Neutrophil (primary cell): ENCODE results near the gene ADAMTS17.

Source experiments
- H3K27ac ChIP-seq: fragments of 200-600 bp; sonication (generic); 2 replicates; pipeline ENCODE4 v1.5.1; 2016; ENCODE audit warnings: mild to moderate bottlenecking, moderate library complexity
- H3K27me3 ChIP-seq: fragments of 200-600 bp; sonication (generic); 2 replicates; pipeline ENCODE4 v1.6.0; 2016; ENCODE audit warnings: mild to moderate bottlenecking
- H3K36me3 ChIP-seq: fragments of 200-600 bp; sonication (generic); 2 replicates; pipeline ENCODE4 v1.5.1; 2017
- H3K4me1 ChIP-seq, 2 experiments: fragments of 200-600 bp in 1 of 2; sonication (generic) in 1 of 2; 1 replicate in 1 of 2; 2 replicates in 1 of 2; pipeline versions ENCODE4 v1.5.1 to v1.6.1; 2013 to 2016; ENCODE audit warnings: low read depth in 1 of 2, low read length in 1 of 2, mild to moderate bottlenecking in 1 of 2, moderate library complexity in 1 of 2; ENCODE audit not compliant: control insufficient read depth in 1 of 2, insufficient read depth in 1 of 2
- H3K4me3 ChIP-seq, 2 experiments: fragments of 200-600 bp in 1 of 2; sonication (generic) in 1 of 2; 1 replicate in 1 of 2; 2 replicates in 1 of 2; pipeline ENCODE4 v1.5.1; 2013 to 2016; ENCODE audit warnings: low read depth in 1 of 2, low read length in 1 of 2, mild to moderate bottlenecking in 1 of 2, moderate library complexity in 1 of 2
- H3K9me3 ChIP-seq: fragments of 200-600 bp; sonication (generic); 2 replicates; pipeline ENCODE4 v1.5.1; 2016
- TF ChIP-seq, protein P1 (sequence below): fragments of 200-600 bp; sonication (generic); IDR thresholded peaks from 2 replicates; pipeline ENCODE4 v1.5.1; 2016; ENCODE audit warnings: antibody characterized with exemption

ADAMTS17 gene

DNA sequence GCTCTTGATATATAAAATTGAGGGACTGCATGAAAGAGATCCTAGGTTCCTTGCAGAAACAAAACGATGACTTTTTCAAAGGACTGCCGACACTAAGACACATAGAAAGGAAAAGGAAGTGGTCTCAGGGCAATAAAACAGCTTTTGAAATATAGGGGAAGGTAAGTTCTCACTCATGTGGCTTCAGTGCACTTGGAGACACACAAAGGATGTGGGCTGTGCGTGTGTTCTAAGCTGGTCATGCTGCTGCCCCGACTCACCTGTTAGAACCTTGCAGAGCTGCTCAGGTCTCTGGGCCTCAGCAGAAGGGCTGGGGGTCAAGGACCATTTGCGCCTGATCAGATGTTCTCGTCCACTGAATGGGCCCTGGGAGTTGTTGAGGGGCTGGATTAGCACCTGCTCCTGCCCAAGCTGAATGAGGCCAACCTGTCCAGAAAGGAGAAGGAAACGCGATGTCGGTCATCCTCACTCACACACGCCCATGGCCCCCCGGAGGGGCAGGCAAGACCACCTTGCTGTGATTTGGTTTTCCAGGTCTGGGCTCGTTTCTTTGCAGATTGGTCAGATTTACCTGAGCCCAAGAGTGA lies 11.1 kb downstream of the ADAMTS17 start:
- H3K9me3 ChIP-seq = no peaks in the 10 kb centered on the region
- no peak overlapping the region for H3K4me3 ChIP-seq
- TF ChIP-seq, protein P1, sequence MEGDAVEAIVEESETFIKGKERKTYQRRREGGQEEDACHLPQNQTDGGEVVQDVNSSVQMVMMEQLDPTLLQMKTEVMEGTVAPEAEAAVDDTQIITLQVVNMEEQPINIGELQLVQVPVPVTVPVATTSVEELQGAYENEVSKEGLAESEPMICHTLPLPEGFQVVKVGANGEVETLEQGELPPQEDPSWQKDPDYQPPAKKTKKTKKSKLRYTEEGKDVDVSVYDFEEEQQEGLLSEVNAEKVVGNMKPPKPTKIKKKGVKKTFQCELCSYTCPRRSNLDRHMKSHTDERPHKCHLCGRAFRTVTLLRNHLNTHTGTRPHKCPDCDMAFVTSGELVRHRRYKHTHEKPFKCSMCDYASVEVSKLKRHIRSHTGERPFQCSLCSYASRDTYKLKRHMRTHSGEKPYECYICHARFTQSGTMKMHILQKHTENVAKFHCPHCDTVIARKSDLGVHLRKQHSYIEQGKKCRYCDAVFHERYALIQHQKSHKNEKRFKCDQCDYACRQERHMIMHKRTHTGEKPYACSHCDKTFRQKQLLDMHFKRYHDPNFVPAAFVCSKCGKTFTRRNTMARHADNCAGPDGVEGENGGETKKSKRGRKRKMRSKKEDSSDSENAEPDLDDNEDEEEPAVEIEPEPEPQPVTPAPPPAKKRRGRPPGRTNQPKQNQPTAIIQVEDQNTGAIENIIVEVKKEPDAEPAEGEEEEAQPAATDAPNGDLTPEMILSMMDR = no peak
- H3K36me3 ChIP-seq = no peaks in the 10 kb centered on the region
- H3K27ac ChIP-seq = no peak overlapping the region
- no peaks in the 10 kb centered on the region for H3K4me1 ChIP-seq
- peaks cover 81% of the 10 kb centered on the region for H3K27me3 ChIP-seq

DNA sequence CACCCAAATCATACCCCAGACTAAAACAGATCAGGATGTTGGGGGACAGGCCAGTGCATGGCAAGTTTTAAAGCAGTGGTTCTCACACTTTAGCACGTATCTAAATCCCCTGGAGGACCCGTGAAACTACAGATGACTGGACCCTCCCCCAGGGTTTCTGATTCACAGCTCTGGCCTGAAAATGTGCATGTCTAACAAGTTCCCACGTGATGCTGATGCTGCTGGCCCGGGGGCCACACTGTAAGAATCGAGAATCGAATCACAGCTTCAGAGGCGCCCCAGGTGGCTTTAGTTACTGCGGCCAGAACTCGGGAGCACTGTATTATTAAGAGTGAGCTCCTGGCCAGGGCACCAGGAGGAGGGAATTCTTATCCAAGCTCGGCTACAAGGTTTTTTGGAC lies 11.6 kb downstream of the ADAMTS17 start:
- Histone ChIP-seq H3K4me3 (no peak overlapping the region), H3K9me3 (no peaks in the 10 kb centered on the region), H3K36me3 (no peaks in the 10 kb centered on the region), H3K27me3 (peaks cover 76% of the 10 kb centered on the region), H3K4me1 (no peaks in the 10 kb centered on the region), H3K27ac (no peak overlapping the region)
- TF ChIP-seq, protein P1 = no peak

DNA sequence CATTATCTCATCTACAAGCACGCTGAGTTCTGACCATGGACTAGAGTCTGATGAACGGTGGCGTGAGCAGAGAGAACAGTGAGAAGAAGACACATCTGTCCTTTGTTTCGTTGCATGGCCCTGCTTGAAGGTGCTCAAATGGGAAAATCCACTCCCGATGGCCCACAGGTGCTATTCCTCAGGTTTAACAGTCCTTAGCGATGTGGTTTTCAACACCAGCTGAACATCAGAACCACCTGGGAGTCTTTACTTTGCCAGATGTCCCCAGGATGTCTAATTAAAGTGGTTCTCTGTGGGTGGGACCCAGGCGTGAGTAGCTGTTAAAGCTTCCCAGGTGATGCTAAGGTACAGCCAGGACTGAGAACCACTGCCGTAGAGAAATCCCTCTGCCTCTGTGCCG lies 13.0 kb downstream of the ADAMTS17 start:
- H3K36me3 ChIP-seq = no peaks in the 10 kb centered on the region
- TF ChIP-seq, protein P1 = no peak
- no peaks in the 10 kb centered on the region for H3K9me3 ChIP-seq
- H3K4me1 ChIP-seq = no peaks in the 10 kb centered on the region
- no peak overlapping the region for H3K27ac ChIP-seq
- H3K27me3 ChIP-seq = peaks cover 62% of the 10 kb centered on the region
- H3K4me3 ChIP-seq = no peak overlapping the region

DNA sequence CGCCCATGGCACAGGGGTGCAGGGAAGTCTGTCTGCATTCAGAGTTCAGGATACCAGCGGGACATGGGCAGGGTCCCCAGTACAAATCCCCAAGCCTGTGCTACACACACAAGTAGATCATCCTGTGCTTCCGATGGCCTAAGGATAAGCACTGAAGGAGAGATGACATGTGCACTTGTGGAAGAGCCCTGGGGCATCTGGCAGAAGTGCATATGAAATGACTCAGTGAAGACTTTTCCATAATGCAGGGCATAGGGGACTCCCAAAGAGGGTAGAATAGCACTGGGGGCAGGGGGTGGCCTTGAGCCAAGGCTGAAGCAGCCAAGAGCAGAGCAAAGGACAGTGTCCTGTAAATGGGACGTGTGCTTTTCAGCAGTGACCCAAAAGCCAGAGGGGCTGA lies 22.9 kb downstream of the ADAMTS17 start:
- Histone ChIP-seq H3K9me3 (no peaks in the 10 kb centered on the region), H3K4me1 (no peaks in the 10 kb centered on the region), H3K27ac (no peak overlapping the region), H3K4me3 (no peak overlapping the region), H3K27me3 (no peaks in the 10 kb centered on the region), H3K36me3 (no peaks in the 10 kb centered on the region)
- TF ChIP-seq, protein P1 = no peak

DNA sequence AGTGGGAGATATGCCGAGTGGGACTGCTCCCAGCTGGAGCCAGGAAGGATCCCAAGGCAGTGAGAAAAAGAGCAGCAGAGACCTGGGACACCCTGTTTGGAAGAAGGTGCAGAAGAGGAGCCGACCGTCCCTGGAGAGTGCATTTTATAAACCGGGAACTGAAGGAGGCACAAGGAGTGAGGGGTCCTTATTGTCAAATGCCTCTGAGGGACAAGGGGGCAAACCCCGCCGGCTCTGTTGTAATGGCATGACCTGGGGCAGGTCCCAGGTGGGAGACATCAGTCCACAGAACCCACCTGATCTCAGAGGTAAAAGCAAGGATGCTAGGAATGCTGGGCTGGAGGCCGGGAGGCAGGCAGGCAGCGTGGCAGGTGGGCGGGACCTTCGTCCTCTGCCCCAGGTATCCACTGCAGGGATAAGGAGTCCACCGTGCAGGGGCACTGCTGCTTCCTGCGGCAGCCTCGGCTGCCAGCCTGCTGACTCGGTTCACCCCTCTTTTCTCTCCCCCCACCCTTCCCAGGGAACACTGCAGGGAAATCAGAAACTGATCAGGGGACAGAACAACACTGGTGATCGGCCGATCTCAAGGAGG lies 26.9 kb downstream of the ADAMTS17 start:
- H3K36me3 ChIP-seq = no peaks in the 10 kb centered on the region
- H3K9me3 ChIP-seq = no peaks in the 10 kb centered on the region

More for the DNA sequence above, 26.9 kb downstream of the ADAMTS17 start:
- H3K4me1 ChIP-seq = no peaks in the 10 kb centered on the region
- TF ChIP-seq, protein P1 = no peak
- H3K4me3 ChIP-seq = no peak overlapping the region
- H3K27ac ChIP-seq = no peak overlapping the region
- peaks cover 14% of the 10 kb centered on the region for H3K27me3 ChIP-seq
